Endothelial cell (in vitro differentiated cells): ENCODE measurements around the gene HIVEP1. TPM values are rescaled to one million over a fixed set of nuclear protein-coding genes. Genes with fewer than 3 reads are reported as not detected.

Experiments
- DNase-seq: peaks from one replicate; pipeline ENCODE4 v3.0.0; 2021; ENCODE audit warnings: low spot score
- H3K27ac Mint-ChIP-seq: one replicate; pipeline ENCODE4 v1.8.0; 2021; ENCODE audit warnings: mixed read lengths, inconsistent platforms; ENCODE audit not compliant: unreplicated experiment
- H3K27me3 Mint-ChIP-seq: one replicate; pipeline ENCODE4 v1.8.0; 2021; ENCODE audit warnings: mild to moderate bottlenecking, moderate library complexity, mixed read lengths, inconsistent platforms; ENCODE audit not compliant: unreplicated experiment
- H3K36me3 Mint-ChIP-seq: one replicate; pipeline ENCODE4 v1.8.0; 2021; ENCODE audit warnings: mild to moderate bottlenecking, low read depth, mixed read lengths, inconsistent platforms; ENCODE audit not compliant: unreplicated experiment
- H3K4me1 Mint-ChIP-seq: one replicate; pipeline ENCODE4 v1.8.0; 2021; ENCODE audit warnings: mild to moderate bottlenecking, mixed read lengths, inconsistent platforms; ENCODE audit not compliant: unreplicated experiment
- H3K4me3 Mint-ChIP-seq: one replicate; pipeline ENCODE4 v1.8.0; 2021; ENCODE audit warnings: mild to moderate bottlenecking, mixed read lengths, inconsistent platforms; ENCODE audit not compliant: unreplicated experiment
- H3K9me3 Mint-ChIP-seq: one replicate; pipeline ENCODE4 v1.8.0; 2021; ENCODE audit warnings: mixed read lengths, inconsistent platforms; ENCODE audit not compliant: unreplicated experiment
- CTCF ChIP-seq: fragments of 200-600 bp; sonication (generic); IDR thresholded peaks from one replicate; pipeline ENCODE4 v1.5.0; 2021; ENCODE audit warnings: antibody characterized with exemption; ENCODE audit not compliant: unreplicated experiment
- total RNA-seq: library from RNA; stranded (reverse); fragmentation: NEBNext Ultra II Directional; extraction: Animal tissue kit (Norgen Biotek cat#: 25700); gene quantifications from one replicate; pipeline ENCODE4 v1.2.1, GENCODE V29; 2021; ENCODE audit not compliant: unreplicated experiment

Gene HIVEP1
- total RNA-seq, 1 donor from 2014 or later = 19.0 TPM

- peaks cover 8% of the 10 kb centered on the region for H3K36me3 Mint-ChIP-seq
- TF ChIP-seq CTCF = no peak
- no peak overlapping the region for H3K27ac Mint-ChIP-seq
- DNase-seq = no peak
- no peak overlapping the region for H3K4me3 Mint-ChIP-seq
- peaks cover 2% of the 10 kb centered on the region for H3K27me3 Mint-ChIP-seq
- H3K9me3 Mint-ChIP-seq = no peaks in the 10 kb centered on the region
- H3K4me1 Mint-ChIP-seq = peaks cover 11% of the 10 kb centered on the region
Observed at GRCh38 chr6:12115001-12115400, 102.9 kb downstream of the HIVEP1 start.

- no peak for TF ChIP-seq CTCF
- Mint-ChIP-seq H3K27me3 (peaks cover 2% of the 10 kb centered on the region), H3K27ac (no peak overlapping the region), H3K36me3 (peaks cover 8% of the 10 kb centered on the region), H3K9me3 (no peaks in the 10 kb centered on the region), H3K4me1 (peaks cover 11% of the 10 kb centered on the region), H3K4me3 (no peak overlapping the region)
- no peak for DNase-seq
Observed at GRCh38 chr6:12115492-12115891, 103.4 kb downstream of the HIVEP1 start.

- Mint-ChIP-seq H3K27ac (no peak overlapping the region), H3K4me1 (peaks cover 11% of the 10 kb centered on the region), H3K9me3 (no peaks in the 10 kb centered on the region), H3K36me3 (peaks cover 8% of the 10 kb centered on the region), H3K27me3 (peaks cover 2% of the 10 kb centered on the region), H3K4me3 (no peak overlapping the region)
- no peak for DNase-seq
- no peak for TF ChIP-seq CTCF
Observed at GRCh38 chr6:12116264-12116800, 104.2 kb downstream of the HIVEP1 start.

- Mint-ChIP-seq H3K4me1 (peaks cover 11% of the 10 kb centered on the region), H3K4me3 (no peak overlapping the region), H3K9me3 (no peaks in the 10 kb centered on the region), H3K27ac (no peak overlapping the region), H3K27me3 (peaks cover 2% of the 10 kb centered on the region), H3K36me3 (peaks cover 8% of the 10 kb centered on the region)
- no peak for TF ChIP-seq CTCF
- DNase-seq = no peak
Observed at GRCh38 chr6:12116978-12117377, 104.9 kb downstream of the HIVEP1 start.

GRCh38 chr6:12118607-12119006 lies 106.5 kb downstream of the HIVEP1 start:
- no peak overlapping the region for H3K27ac Mint-ChIP-seq
- peaks cover 1% of the 10 kb centered on the region for H3K36me3 Mint-ChIP-seq
- peaks cover 7% of the 10 kb centered on the region for H3K4me1 Mint-ChIP-seq
- H3K9me3 Mint-ChIP-seq = no peaks in the 10 kb centered on the region
- no peaks in the 10 kb centered on the region for H3K27me3 Mint-ChIP-seq
- no peak for TF ChIP-seq CTCF
- no peak overlapping the region for H3K4me3 Mint-ChIP-seq
- DNase-seq = no peak
